Activated naive CD8-positive, alpha-beta T cell (primary cell): ENCODE results near the gene PRTN3.

Experiments
- H3K27ac Mint-ChIP-seq: one replicate; pipeline ENCODE4 v1.8.0; 2021; ENCODE audit warnings: mixed read lengths
- H3K27me3 Mint-ChIP-seq: one replicate; pipeline ENCODE4 v1.8.0; 2021; ENCODE audit warnings: mixed read lengths
- H3K36me3 Mint-ChIP-seq: one replicate; pipeline ENCODE4 v1.8.0; 2021; ENCODE audit warnings: mixed read lengths
- H3K4me1 Mint-ChIP-seq: one replicate; pipeline ENCODE4 v1.8.0; 2021; ENCODE audit warnings: low read depth, mixed read lengths
- H3K4me3 Mint-ChIP-seq: one replicate; pipeline ENCODE4 v1.8.0; 2021; ENCODE audit warnings: mild to moderate bottlenecking, mixed read lengths
- H3K9me3 Mint-ChIP-seq: one replicate; pipeline ENCODE4 v1.8.0; 2021; ENCODE audit warnings: low read depth, mixed read lengths

Gene PRTN3

GRCh38 chr19:800360-801029 is 40.3 kb upstream of the PRTN3 start:
- Mint-ChIP-seq H3K36me3 (peaks cover 7% of the 10 kb centered on the region), H3K27ac (peak overlapping the region; percentile 87), H3K9me3 (no peaks in the 10 kb centered on the region), H3K4me1 (peaks cover 38% of the 10 kb centered on the region), H3K27me3 (no peaks in the 10 kb centered on the region), H3K4me3 (peak overlapping the region; percentile 90)

- H3K4me3 Mint-ChIP-seq = peak overlapping the region; percentile 81
- H3K9me3 Mint-ChIP-seq = no peaks in the 10 kb centered on the region
- H3K27ac Mint-ChIP-seq = peak overlapping the region; percentile 76
- no peaks in the 10 kb centered on the region for H3K27me3 Mint-ChIP-seq
- peaks cover 7% of the 10 kb centered on the region for H3K36me3 Mint-ChIP-seq
- peaks cover 38% of the 10 kb centered on the region for H3K4me1 Mint-ChIP-seq
These were observed 39.6 kb upstream of the PRTN3 start for GRCh38 chr19:801030-801860.

- H3K27ac Mint-ChIP-seq = peak overlapping the region; percentile 76
- peak overlapping the region; percentile 81 for H3K4me3 Mint-ChIP-seq
- peaks cover 36% of the 10 kb centered on the region for H3K4me1 Mint-ChIP-seq
- no peaks in the 10 kb centered on the region for H3K9me3 Mint-ChIP-seq
- peaks cover 7% of the 10 kb centered on the region for H3K36me3 Mint-ChIP-seq
- H3K27me3 Mint-ChIP-seq = no peaks in the 10 kb centered on the region
These were observed 38.8 kb upstream of the PRTN3 start for GRCh38 chr19:801861-802497.

- H3K36me3 Mint-ChIP-seq = peaks cover 10% of the 10 kb centered on the region
- H3K4me3 Mint-ChIP-seq = peak overlapping the region; percentile 72
- peaks cover 41% of the 10 kb centered on the region for H3K4me1 Mint-ChIP-seq
- no peaks in the 10 kb centered on the region for H3K27me3 Mint-ChIP-seq
- H3K9me3 Mint-ChIP-seq = no peaks in the 10 kb centered on the region
- peak overlapping the region; percentile 66 for H3K27ac Mint-ChIP-seq
These were observed 38.2 kb upstream of the PRTN3 start for GRCh38 chr19:802498-803098.

- H3K4me1 Mint-ChIP-seq = peaks cover 45% of the 10 kb centered on the region
- peak overlapping the region; percentile 20 for H3K4me3 Mint-ChIP-seq
- no peaks in the 10 kb centered on the region for H3K9me3 Mint-ChIP-seq
- H3K36me3 Mint-ChIP-seq = peaks cover 10% of the 10 kb centered on the region
- peak overlapping the region; percentile 75 for H3K27ac Mint-ChIP-seq
- no peaks in the 10 kb centered on the region for H3K27me3 Mint-ChIP-seq
These were observed 37.7 kb upstream of the PRTN3 start for GRCh38 chr19:803099-803561.

GRCh38 chr19:803686-804418 is 36.9 kb upstream of the PRTN3 start:
- H3K36me3 Mint-ChIP-seq = peaks cover 8% of the 10 kb centered on the region
- peaks cover 45% of the 10 kb centered on the region for H3K4me1 Mint-ChIP-seq
- H3K27me3 Mint-ChIP-seq = no peaks in the 10 kb centered on the region
- H3K27ac Mint-ChIP-seq = peak overlapping the region; percentile 34
- H3K9me3 Mint-ChIP-seq = no peaks in the 10 kb centered on the region
- peak overlapping the region; percentile 20 for H3K4me3 Mint-ChIP-seq

GRCh38 chr19:804419-805165 is 36.2 kb upstream of the PRTN3 start:
- Mint-ChIP-seq H3K27me3 (no peaks in the 10 kb centered on the region), H3K4me1 (peaks cover 41% of the 10 kb centered on the region), H3K4me3 (no peak overlapping the region), H3K36me3 (peaks cover 7% of the 10 kb centered on the region), H3K9me3 (no peaks in the 10 kb centered on the region), H3K27ac (no peak overlapping the region)

- no peaks in the 10 kb centered on the region for H3K9me3 Mint-ChIP-seq
- H3K27ac Mint-ChIP-seq = no peak overlapping the region
- H3K4me3 Mint-ChIP-seq = no peak overlapping the region
- peaks cover 6% of the 10 kb centered on the region for H3K36me3 Mint-ChIP-seq
- peaks cover 36% of the 10 kb centered on the region for H3K4me1 Mint-ChIP-seq
- no peaks in the 10 kb centered on the region for H3K27me3 Mint-ChIP-seq
These were observed 35.6 kb upstream of the PRTN3 start for GRCh38 chr19:805166-805551.

DNA sequence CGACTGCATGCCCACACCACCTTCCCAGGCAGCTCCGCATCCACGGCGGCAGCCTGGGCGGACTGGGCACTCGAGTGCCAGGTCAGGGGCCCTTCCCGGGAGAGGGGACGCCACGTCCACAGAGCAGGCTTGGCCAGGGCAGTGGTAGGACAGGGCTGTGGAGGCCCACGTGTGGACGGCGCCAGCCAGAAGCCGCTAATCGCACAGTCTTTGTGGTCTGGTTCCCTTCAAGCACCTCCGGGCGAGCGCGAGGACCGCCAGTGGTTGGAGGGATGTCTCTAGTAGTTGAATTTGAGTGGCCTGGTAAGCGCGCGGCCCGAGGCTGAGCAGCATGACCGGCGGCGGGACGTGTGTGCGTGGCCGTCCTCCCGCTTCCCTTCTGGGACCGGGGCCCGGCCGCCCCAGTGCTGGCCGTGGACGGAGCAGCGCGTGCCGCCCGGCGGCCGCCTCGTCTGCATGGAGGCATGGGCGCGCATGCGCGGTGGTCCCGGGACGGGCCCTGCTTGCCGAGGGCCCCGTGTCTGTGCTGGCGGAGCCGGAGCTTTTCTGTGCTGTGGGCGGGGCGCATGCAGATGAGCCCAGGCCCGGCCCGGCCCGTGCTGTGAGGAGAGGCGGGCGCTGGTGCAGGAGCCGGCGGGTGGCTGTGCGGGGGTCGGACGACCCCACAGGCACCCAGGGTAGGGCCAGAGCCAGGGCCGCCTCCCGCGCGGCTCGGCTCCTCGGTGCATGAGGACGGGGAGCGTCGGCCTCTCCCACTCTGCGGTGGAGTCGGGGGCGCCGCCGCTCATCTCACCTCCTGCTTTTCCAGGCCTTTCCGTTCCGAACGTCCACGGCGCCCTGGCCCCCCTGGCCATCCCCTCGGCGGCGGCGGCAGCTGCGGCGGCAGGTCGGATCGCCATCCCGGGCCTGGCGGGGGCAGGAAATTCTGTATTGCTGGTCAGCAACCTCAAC is 34.9 kb upstream of the PRTN3 start:
- Mint-ChIP-seq H3K36me3 (peaks cover 3% of the 10 kb centered on the region), H3K4me1 (peaks cover 30% of the 10 kb centered on the region), H3K27me3 (no peaks in the 10 kb centered on the region), H3K27ac (no peak overlapping the region), H3K4me3 (no peak overlapping the region), H3K9me3 (no peaks in the 10 kb centered on the region)

DNA sequence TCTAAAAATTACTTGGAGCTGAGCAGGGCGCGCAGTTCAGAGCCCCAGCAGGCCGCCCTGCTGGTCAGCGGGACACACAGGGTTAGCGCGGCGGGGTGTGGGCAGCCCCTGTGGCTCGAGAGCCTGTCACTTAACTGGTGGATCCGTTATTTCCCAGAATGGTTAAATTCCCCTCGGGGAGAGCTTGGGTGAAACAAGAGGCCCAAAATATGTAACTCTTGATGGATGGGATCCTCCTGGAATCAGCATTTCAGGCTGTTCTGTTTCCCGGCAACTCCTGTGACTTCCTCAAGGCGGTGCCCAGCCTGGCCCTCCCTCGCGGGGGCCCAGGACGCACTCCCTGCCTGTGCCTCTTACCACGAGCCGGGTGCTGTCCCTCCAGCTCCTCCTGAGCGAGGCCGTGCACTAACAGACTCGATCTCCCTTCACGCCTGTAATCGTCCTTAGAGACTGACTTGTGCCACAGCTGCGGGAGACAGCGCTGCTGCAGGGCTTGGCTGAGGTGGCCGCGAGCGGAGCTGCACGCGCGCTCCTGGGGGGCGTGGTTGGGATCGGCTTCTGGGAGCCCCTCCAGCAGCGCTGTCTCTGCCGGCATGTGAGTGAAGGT is 33.9 kb upstream of the PRTN3 start:
- Mint-ChIP-seq H3K27me3 (no peaks in the 10 kb centered on the region), H3K36me3 (peaks cover 3% of the 10 kb centered on the region), H3K4me3 (peak overlapping the region; percentile 3), H3K9me3 (no peaks in the 10 kb centered on the region), H3K27ac (peak overlapping the region; percentile 76), H3K4me1 (peaks cover 23% of the 10 kb centered on the region)

GRCh38 chr19:807627-808422 is 33.0 kb upstream of the PRTN3 start:
- Mint-ChIP-seq H3K4me3 (peak overlapping the region; percentile 3), H3K4me1 (peaks cover 16% of the 10 kb centered on the region), H3K9me3 (no peaks in the 10 kb centered on the region), H3K27me3 (no peaks in the 10 kb centered on the region), H3K36me3 (peaks cover 3% of the 10 kb centered on the region), H3K27ac (peak overlapping the region; percentile 76)

DNA sequence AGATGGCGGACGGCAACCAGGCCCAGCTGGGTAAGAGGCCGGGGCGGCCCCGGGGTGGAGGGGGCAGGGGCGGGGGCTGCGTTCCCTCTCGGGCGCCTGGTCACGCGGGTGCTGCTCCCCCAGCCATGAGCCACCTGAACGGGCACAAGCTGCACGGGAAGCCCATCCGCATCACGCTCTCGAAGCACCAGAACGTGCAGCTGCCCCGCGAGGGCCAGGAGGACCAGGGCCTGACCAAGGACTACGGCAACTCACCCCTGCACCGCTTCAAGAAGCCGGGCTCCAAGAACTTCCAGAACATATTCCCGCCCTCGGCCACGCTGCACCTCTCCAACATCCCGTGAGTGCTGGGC is 32.4 kb upstream of the PRTN3 start:
- no peak overlapping the region for H3K27ac Mint-ChIP-seq
- H3K27me3 Mint-ChIP-seq = no peaks in the 10 kb centered on the region
- H3K4me1 Mint-ChIP-seq = peaks cover 15% of the 10 kb centered on the region
- H3K9me3 Mint-ChIP-seq = no peaks in the 10 kb centered on the region
- H3K36me3 Mint-ChIP-seq = peaks cover 3% of the 10 kb centered on the region
- no peak overlapping the region for H3K4me3 Mint-ChIP-seq
